HG02571 (cell line): ENCODE measurements around the gene FAAP20.
"Not testable (repeated sequence)": the region's sequence is repeated elsewhere in the genome, so short reads cannot be mapped to it uniquely, and the experiment has no call there.

Source experiments
- ATAC-seq: cut with Tn5 transposase; IDR thresholded peaks from one replicate; pipeline ENCODE4 v1.9.1; 2021; ENCODE audit warnings: mild to moderate bottlenecking, moderate library complexity; ENCODE audit not compliant: unreplicated experiment

FAAP20 gene

DNA sequence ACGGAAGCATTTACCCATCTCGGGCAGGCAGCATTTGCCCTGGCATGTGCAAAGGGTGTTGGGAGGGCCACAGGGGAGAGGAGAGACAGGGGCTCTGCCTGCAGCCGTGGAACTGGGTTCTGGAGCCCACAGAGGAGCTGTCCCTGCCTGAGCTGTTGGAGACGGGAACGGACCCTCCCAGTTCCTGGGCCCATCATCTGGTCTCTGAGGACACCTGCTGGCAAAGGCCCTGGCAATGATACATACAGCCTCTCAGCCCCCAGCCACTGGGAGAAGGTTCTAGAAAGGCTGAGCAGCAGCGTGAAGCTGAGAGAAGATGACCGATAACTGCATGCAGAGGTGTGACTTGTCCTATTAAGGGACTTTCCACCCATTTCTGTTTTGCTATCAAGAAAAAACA, 31.4 kb downstream of the FAAP20 start:
- no peak for ATAC-seq

DNA sequence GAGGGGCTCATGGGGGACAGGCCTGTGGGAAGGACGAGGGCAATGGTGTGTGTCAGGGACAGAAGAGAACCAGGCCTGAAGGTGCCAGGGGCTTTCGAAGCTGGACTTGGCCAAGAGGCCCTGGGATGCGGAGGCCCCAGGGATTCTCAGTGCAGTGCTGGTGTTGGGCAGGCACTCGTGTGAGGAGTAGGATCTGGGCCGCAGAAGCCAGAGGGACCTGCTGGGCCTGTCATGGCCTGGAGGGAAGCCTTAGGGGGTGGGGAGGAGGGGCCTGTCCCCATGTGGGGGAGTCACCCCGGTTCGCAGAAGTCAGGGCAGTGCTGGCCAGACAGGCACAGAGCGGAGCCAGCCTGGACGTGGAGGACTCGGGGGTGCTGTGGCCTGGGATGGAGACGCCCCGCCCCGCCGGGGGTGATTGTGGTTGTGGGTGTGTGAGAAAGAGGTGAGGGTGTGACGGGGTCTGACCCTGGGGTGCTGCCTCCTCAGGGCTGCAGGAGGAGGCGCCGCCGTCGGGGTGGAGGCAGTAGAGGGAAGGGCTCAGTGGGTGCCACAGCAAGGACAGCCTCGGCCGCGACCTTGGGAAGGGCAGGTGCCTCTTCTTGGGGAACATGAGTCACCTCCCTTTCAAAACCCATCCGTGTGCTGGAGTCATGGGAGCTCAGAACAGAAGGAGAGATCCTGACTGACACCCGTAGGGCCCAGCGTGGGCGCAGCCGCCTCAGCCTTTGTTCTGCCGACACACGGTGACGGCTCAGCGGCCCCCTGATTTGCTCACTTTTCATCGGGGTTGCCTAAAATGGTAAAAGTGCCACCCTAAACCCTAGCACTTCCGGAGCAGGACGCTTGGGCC, 33.9 kb downstream of the FAAP20 start:
- no peak for ATAC-seq

DNA sequence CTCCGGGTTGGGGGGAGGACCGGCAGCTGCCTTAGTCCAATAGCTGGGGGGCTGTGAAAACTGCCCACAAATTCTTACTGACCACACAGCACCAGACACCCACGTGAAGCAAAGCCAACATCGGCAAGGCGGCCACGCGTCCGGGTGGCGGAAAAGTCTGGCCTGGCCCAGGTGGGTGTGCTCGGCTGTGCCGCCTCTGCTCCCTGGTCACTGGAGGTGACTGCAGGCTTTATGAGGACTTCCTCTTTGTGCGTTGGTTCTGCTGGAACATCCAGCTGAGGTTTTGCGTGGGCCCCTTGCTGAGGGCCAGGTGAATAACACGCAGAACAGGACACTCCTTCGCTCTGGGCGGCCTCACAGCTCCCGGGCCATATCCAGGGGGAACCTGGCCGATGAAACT, 35.4 kb downstream of the FAAP20 start:
- no peak for ATAC-seq

DNA sequence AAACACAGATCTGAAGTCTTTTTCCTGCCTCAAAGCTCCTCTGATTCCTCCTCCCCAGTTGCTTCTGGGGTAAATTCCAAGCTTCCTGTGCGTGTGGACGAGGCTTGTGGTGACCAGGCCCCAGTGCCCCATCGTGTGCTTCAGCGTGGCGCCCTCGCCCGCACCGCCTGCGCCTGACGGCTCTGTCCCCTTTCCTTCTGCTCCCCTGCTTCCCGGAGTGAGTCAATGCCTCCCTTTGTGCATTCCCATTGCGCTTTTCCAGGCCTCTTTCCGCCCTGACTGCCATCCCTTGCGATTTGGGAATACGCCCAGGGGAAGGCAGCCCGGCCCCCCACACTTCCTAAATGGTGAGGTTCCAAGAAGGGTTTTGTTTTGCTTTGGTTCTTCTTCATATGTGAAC, 36.3 kb downstream of the FAAP20 start:
- ATAC-seq, result no peak

DNA sequence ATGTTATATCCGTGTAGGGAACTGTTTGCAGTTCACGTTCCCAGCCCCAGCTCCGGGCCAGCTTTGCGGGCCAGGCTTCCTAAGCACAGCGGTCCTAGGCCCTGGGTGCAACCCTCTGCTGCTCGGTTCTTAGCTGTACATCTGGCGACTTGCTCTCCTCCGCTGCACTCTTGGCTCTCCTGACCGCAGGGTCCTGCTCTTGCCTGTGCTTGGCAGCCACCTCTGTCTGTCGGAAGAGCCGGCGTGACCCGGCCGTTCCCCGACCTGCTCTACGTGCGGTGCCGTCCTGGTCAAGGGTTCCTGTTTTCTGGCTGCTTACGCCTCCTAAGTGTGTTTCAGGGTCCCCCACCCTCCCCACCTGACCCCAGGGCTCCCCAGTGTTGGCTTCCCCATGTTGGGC, 36.7 kb downstream of the FAAP20 start:
- ATAC-seq, result no peak

DNA sequence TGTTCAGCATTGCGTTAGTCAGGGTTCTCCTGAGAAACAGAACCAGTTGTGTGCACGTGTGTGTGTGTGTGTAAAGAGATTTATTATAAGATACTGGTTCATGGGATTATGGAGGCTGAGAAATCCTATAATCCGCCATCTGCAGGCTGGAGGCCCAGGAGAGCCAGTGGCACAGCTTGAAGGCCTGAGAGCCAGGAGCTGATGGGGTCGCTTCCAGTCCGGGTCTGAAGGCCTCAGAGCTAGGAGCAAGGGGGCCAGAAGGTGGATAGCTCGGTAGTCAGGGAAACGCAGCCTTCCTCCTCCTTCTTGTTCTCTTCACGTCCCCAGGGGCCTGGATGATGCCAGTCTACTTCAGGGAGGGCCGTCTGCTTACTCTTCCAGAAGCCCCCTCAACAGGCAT, 37.7 kb downstream of the FAAP20 start:
- no peak for ATAC-seq

DNA sequence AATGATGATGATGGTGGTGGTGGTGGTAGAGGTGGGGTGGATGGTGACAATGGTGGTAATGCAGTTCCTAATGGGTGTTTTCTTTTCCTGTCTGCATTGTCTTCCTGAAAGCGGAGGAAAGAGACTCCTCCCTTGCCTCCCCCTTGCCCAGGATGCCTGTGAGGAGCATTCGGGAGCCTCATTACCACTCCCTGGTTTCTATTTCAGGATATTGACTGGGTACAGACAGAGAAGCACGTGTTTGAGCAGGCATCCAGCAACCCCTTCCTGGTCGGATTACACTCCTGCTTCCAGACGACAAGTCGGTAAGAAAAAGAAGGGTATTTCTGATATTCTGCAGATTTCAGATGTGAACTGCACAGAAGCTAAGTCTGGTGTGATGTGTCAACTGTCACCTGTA, 38.8 kb downstream of the FAAP20 start:
- no peak for ATAC-seq

DNA sequence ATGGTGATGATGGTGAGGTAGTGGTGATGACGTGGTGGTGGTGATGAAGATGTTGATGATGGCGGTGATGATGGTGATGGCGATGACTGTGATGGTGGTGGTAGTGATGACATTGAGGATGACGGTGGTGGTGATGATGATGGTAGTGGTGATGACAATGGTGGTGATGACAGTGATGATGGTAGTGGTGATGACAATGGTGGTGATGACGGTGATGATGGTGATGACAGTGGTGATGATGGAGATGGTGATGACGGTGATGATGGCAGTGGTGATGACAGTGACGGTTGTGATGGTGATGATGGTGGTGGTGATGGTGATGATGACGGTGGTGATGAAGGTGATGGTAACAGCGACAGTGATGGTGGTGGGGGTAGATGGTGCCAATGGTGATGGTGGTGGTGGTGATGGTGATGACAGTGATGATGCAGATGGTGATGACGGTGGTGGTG, 39.4 kb downstream of the FAAP20 start:
- ATAC-seq, result no peak

DNA sequence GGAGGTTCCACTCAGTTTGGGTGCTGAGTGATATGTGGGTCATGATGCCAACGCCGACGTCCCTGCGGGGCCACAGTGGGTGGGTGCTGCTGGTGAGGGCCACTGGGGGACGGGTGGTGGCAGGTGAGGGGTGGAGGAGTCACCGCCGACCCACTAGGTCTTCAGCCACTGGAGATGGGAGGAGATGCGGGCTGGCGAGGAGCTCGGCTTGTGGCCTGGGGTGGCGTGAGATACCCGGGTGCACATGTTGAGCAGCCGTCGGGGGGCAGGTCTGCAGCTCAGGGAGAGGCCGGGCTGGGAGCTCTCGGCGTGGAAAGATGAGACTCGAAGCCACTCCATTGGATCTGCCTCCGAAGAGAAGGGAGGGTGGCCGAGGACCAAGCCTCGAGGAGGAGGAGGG, 40.5 kb downstream of the FAAP20 start:
- ATAC-seq, result no peak

DNA sequence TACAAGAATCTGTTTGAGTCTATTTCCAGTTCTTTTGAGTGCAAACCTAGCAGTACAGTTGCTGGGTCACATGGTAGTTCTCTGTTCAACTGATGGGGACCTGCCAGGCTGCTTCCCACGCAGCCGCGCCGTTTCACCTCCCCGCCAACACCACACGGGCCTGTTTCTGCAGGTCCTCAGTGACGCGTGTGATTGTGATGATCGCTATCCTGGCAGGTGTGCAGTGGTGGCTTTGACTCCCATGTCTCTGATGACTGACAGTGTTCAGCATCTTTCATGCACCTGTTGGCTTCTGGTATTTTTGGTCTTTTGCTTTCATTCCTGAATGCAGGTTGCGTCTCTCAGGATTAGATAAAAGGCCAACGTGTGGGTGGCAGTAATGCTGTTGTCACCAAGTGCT, 41.6 kb downstream of the FAAP20 start:
- ATAC-seq, result no peak

DNA sequence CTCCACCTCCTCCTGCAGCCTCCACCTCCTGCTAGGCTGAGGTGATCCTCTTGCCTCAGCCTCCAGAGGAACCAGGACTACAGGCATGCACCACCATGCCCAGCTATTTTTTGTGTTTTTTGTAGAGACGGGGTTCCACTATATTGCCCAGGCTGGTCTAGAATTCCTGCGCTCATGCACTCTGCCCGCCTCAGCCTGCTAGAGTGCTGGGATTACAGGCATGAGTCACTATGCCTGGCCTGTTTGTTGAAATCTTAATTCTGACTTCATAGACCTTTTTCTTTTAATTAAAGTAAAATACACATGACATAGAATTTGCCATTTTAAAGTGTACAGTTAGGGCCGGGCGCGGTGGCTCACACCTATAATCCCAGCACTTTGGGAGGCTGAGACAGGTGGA, 42.7 kb downstream of the FAAP20 start:
- ATAC-seq, result no peak

DNA sequence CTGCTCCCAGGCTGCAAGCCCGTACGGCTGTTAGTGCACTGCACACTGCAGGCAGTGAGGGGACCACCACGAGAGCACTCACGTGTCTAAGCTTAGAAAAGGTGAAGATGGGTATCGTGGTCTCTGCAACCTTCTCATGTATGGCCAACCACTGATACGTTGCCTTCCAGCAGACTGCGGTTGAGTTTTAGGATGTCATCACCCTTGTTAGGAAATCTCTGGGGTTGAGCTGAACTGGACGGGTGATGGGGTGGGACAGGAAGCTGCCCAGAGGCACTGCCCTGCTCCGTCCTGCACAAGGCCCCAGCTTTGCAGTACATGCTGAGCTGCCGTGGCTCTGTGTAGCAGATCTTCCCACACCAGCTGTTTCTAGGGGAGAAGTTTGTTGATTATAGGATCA, 43.3 kb downstream of the FAAP20 start:
- no peak for ATAC-seq

DNA sequence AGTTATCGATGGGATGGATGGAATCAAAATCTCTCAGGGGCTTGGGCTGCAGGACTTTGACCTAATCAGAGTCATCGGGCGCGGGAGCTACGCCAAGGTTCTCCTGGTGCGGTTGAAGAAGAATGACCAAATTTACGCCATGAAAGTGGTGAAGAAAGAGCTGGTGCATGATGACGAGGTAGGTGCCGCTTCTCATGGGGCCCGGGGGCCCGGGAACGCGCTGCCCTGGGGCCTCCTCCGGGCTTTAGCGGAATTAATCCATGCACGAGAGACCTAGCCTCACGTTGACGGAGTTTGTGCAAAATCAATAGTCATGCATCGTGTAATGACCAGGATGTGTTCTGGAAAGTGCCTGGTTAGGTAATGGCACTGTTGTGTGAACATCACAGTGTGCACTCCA, 43.8 kb downstream of the FAAP20 start:
- no peak for ATAC-seq

DNA sequence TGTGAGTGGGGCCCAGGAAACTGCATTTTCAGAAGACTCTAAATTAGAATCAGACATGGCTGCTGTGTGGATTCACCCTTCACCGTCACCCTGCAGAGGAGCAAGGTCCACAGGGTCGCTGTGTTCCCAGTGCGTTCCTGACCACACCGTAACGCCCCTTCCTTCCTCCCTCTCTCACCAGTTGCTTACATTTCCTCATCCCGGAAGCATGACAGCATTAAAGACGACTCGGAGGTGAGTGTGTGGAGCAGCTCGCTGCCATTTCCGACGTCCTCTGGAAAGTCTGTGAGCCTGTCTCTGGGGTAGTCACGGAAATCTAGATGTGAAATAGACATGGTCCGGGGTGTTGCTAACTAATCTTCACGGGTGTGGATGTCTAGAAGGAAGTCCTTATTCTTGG, 45.9 kb downstream of the FAAP20 start:
- no peak for ATAC-seq

DNA sequence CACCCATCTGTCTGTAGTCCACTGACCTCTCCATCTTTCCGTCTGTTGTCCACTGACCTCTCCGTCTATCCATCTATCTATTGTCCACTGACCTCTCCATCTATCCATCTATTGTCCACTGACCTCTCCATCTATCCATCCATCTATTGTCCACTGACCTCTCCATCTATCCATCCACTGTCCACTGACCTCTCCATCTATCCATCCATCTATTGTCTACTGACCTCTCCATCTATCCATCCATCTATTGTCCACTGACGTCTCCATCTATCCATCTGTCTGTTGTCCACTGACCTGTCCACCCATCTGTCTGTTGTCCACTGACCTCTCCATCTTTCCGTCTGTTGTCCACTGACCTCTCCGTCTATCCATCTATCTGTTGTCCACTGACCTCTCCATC, 46.7 kb downstream of the FAAP20 start:
- not testable (repeated sequence) for ATAC-seq

DNA sequence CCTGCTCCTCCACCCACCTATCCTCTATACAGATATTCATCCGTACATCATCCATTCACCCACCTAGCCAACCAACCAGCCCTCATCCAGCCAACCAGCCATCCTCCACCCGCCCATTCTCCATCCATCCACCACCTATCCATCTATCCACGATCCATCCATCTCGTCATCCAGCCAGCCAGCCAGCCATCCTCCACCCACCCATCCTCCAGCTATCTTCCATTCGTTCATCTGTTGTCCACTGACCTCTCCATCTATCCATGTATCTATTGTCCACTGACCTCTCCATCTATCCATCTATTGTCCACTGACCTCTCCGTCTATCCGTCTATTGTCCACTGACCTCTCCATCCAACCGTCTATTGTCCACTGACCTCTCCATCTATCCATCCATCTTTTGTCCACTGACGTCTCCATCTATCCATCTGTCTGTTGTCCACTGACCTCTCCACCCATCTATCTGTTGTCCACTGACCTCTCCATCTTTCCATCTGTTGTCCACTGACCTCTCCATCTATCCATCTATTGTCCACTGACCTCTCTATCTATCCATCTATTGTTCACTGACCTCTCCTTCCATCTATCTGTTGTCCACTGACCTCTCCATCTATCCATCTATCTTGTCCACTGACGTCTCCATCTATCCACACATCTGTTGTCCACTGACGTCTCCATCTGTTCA, 47.6 kb downstream of the FAAP20 start:
- ATAC-seq, result no peak

DNA sequence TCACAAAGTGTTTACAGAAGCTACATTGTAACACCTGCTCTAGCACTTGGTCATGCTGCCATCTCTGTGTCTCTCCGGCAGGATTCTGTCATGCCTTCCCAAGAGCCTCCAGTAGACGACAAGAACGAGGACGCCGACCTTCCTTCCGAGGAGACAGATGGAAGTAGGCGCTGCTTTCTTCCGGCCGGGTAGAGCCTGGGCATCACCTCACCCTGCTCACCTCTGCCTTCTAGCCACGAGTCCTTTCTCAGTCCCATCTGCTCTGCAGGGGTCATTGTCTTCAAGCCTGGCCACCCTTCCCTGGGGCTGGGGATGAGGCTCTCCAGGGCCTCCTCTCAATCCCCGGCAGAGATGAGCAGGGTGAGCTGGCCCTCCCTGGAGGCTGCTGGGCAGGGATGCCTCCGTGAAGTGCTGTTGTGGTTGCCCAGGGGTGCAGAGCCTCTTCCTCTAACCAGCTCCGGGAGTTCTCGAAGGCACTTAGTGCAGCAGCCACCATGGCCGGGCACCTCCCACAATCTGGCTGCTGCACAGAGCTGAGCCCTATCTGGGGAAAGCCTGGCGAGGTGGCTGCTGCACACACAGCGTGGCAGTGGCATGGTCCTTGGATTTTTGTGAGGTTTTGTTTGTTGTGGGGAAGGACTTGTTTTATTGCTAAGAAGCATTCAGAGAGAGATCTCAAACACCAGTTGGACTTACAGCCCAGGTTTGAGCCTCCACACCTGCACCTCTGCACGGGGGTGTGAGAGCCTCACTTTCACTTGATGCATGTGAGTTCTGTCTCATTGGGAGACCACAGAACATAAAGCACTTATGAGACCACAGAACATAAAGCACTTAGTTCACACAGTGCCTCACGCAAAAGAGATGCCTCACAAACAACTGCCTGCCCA, 48.4 kb downstream of the FAAP20 start:
- no peak for ATAC-seq

DNA sequence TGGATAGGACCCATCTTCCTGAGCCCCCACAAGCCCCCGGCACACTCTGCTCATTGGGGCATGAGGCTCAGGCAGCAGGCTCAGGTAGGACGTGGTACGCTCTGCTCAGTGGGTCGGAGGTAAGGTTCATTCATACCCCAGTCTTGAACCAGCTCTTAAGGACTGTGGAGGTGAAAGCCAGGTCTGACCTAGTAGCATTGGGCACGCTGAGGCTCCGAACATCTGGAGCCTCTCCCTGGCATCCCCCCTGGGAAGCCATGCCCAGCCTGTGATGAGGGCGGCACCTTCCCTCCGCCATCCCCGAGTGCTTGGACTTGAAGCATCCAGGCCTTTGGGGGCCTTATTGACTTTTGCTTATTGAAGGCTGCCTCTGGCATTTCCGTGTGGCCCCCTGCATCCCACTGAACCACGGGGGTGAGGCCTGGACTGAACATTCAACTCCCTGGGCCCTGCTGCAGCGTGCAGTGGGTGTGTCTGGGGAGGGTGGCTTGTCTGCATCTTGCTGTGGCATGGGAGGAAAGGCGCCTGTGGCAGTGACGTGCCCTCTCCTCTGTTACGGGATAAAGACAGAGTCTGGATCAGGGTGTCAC, 50.0 kb downstream of the FAAP20 start:
- no peak for ATAC-seq

DNA sequence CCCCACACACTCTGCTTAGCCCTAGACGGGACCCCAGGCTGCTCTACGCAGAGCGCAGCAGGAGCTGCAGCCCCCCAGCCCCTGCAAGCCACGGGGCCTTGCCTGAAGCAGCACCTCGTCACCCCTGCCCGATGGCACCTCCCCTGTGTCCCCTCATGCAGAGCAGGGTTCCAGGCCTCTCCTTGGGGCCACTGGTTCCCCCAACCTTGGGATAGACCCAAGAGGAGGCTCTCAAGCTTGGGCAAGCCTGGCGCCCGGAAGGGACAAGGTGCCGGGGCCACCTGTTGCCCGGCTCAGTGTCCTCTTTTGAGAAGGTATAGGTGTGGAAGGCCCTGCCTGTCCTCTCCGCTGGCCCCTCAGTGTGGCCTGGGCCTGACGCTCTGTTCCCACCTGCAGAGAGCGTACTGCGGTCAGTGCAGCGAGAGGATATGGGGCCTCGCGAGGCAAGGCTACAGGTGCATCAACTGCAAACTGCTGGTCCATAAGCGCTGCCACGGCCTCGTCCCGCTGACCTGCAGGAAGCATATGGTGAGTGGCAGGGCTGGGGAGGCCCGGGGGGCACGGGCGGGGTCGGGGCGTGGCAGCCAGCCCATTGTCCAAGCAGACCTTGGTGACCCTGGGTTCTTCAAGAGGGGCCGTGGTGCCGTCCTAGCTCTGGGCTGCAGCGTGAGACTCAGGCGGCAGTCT, 50.6 kb downstream of the FAAP20 start:
- no peak for ATAC-seq

DNA sequence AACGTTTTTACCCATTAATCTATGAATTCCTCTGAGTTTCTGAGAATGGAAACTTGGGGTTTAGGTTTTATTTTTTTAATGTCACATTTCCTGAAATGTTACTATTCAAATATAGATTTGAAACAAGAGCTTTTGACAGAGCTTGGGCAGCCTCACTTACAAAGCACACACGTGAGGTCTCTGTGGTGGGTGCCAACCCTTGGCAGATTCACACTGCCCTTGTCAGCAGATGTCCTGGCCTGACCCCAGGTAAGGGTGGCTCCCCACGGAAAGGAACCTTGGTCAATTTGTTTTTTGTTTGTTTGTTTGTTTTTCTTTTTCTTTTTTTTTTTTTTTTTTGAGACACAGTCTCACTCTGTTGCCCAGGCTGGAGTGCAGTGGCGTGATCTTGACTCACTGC, 53.5 kb downstream of the FAAP20 start:
- ATAC-seq, result no peak
